ENCODE data around the gene CD47.

GRCh38 chr3:108131475-108132134 is 40.8 kb upstream of the CD47 start:
- TF ChIP-seq, protein P1, sequence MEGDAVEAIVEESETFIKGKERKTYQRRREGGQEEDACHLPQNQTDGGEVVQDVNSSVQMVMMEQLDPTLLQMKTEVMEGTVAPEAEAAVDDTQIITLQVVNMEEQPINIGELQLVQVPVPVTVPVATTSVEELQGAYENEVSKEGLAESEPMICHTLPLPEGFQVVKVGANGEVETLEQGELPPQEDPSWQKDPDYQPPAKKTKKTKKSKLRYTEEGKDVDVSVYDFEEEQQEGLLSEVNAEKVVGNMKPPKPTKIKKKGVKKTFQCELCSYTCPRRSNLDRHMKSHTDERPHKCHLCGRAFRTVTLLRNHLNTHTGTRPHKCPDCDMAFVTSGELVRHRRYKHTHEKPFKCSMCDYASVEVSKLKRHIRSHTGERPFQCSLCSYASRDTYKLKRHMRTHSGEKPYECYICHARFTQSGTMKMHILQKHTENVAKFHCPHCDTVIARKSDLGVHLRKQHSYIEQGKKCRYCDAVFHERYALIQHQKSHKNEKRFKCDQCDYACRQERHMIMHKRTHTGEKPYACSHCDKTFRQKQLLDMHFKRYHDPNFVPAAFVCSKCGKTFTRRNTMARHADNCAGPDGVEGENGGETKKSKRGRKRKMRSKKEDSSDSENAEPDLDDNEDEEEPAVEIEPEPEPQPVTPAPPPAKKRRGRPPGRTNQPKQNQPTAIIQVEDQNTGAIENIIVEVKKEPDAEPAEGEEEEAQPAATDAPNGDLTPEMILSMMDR (IDR thresholded peaks at IDR 0.05) = no peak
- TF ChIP-seq EP300 (IDR thresholded peaks at IDR 0.05) = no peak
- no peak for TF ChIP-seq POLR2A (IDR thresholded peaks at IDR 0.05)
- TF ChIP-seq POLR2AphosphoS5 (IDR thresholded peaks at IDR 0.05) = no peak

All from stomach (tissue), 4 donors.